Choroid plexus epithelial cell (primary cell): ENCODE measurements around the gene CCR7.
"Not testable (repeated sequence)": the region's sequence is repeated elsewhere in the genome, so short reads cannot be mapped to it uniquely, and the experiment has no call there.

Source experiments
- DNase-seq: peaks from one replicate; pipeline ENCODE4 v3.0.0-alpha.2; 2010; ENCODE audit warnings: low read depth
- H3K4me3 ChIP-seq: 2 replicates; pipeline ENCODE4 v1.5.1; 2011; ENCODE audit warnings: low read depth, mild to moderate bottlenecking, control low read depth, low read length, moderate library complexity
- CTCF ChIP-seq: conservative IDR thresholded peaks from 2 replicates; pipeline ENCODE4 v1.5.1; 2011; ENCODE audit warnings: low read depth, mild to moderate bottlenecking, control low read depth, inconsistent platforms, low read length, moderate library complexity

The CCR7 gene

GRCh38 chr17:40547079-40547784, 18.0 kb downstream of the CCR7 start:
- no peak for DNase-seq
- no peak overlapping the region for H3K4me3 ChIP-seq
- no peak for TF ChIP-seq CTCF

GRCh38 chr17:40546497-40546896, 18.8 kb downstream of the CCR7 start:
- H3K4me3 ChIP-seq, DNase-seq: not testable (repeated sequence)

GRCh38 chr17:40545660-40546059, 19.6 kb downstream of the CCR7 start:
- TF ChIP-seq CTCF = no peak
- no peak for DNase-seq
- no peak overlapping the region for H3K4me3 ChIP-seq

GRCh38 chr17:40542558-40543411, 22.5 kb downstream of the CCR7 start:
- peak; percentile 100 for DNase-seq
- TF ChIP-seq CTCF = no peak
- H3K4me3 ChIP-seq = no peak overlapping the region

GRCh38 chr17:40541873-40542557, 23.3 kb downstream of the CCR7 start:
- no peak for DNase-seq
- TF ChIP-seq CTCF = no peak
- no peak overlapping the region for H3K4me3 ChIP-seq

GRCh38 chr17:40541060-40541872, 24.0 kb downstream of the CCR7 start:
- H3K4me3 ChIP-seq = no peak overlapping the region
- DNase-seq = no peak
- TF ChIP-seq CTCF = no peak
